K562 (cell line): Measurements from ENCODE around the gene PRKCG. TPM values are rescaled to one million over a fixed set of nuclear protein-coding genes. Genes with fewer than 3 reads are reported as not detected.

Experiments
- BCL6 ChIP-seq: fragments of 250-450 bp; sonication (Bioruptor Pico); IDR thresholded peaks from 2 replicates; pipeline ENCODE4 v1.4.0; 2020
- CHD4 ChIP-seq: fragments of 200-600 bp; sonication (generic); IDR thresholded peaks from 3 replicates; pipeline ENCODE4 v1.6.1; 2012; ENCODE audit warnings: low read depth, mild to moderate bottlenecking, mixed read lengths, low read length, inconsistent platforms; ENCODE audit not compliant: insufficient read depth, insufficient replicate concordance, poor library complexity, severe bottlenecking
- DMBX1 ChIP-seq: fragments of 250-450 bp; sonication (Bioruptor Pico); IDR thresholded peaks from 2 replicates; pipeline ENCODE4 v1.8.0; 2022; ENCODE audit warnings: inconsistent platforms, mild to moderate bottlenecking, moderate library complexity, borderline replicate concordance
- DPF2 ChIP-seq: fragments of 450-650 bp; IDR thresholded peaks from 2 replicates; pipeline ENCODE4 v1.6.1; 2016
- FOXK2 ChIP-seq, 2 experiments: fragments of 450-650 bp; IDR thresholded peaks in 1 of 2; conservative IDR thresholded peaks in 1 of 2; 2 replicates each; pipeline ENCODE4 v1.6.1; 2016; ENCODE audit warnings: low read depth in 2 of 2, mild to moderate bottlenecking in 1 of 2
- FOXM1 ChIP-seq, 2 experiments: fragments of 450-650 bp in 1 of 2; sonication (generic) in 1 of 2; formaldehyde crosslinking in 1 of 2; IDR thresholded peaks; 2 replicates each; pipeline versions ENCODE4 v1.6.1 to v1.9.0; 2017 to 2022; ENCODE audit warnings: low read depth in 2 of 2, mild to moderate bottlenecking in 2 of 2, missing genetic modification reagents in 1 of 2, moderate library complexity in 1 of 2
- FOXP1 ChIP-seq: sonication (generic); formaldehyde crosslinking; IDR thresholded peaks from 2 replicates; pipeline ENCODE4 v1.8.0; 2022; ENCODE audit warnings: mild to moderate bottlenecking, missing genetic modification reagents
- ILF3 ChIP-seq: fragments of 450-650 bp; IDR thresholded peaks from 2 replicates; pipeline ENCODE4 v1.6.1; 2018; ENCODE audit warnings: antibody characterized with exemption, mild to moderate bottlenecking, moderate library complexity, borderline replicate concordance
- IRF2 ChIP-seq: sonication (generic); formaldehyde crosslinking; IDR thresholded peaks from 2 replicates; pipeline ENCODE4 v1.8.1; 2022; ENCODE audit warnings: mild to moderate bottlenecking, missing genetic modification reagents
- KDM1A ChIP-seq, 2 experiments: fragments of 450-650 bp; IDR thresholded peaks; 2 replicates each; pipeline ENCODE4 v1.6.1; 2016; ENCODE audit warnings: mild to moderate bottlenecking in 2 of 2
- KLF1 ChIP-seq: fragments of 450-650 bp; IDR thresholded peaks from 2 replicates; pipeline ENCODE4 v1.6.1; 2016; ENCODE audit warnings: missing genetic modification characterization, missing compliant biosample characterization
- L3MBTL2 ChIP-seq: fragments of 450-650 bp; IDR thresholded peaks from 2 replicates; pipeline ENCODE4 v1.6.1; 2016; ENCODE audit warnings: mild to moderate bottlenecking, moderate library complexity
- MCM3 ChIP-seq: fragments of 450-650 bp; IDR thresholded peaks from 2 replicates; pipeline ENCODE4 v1.6.1; 2016
- NCOA6 ChIP-seq: fragments of 450-650 bp; IDR thresholded peaks from 2 replicates; pipeline ENCODE4 v1.6.1; 2017; ENCODE audit warnings: mild to moderate bottlenecking
- PHF8 ChIP-seq: fragments of 200-600 bp; sonication (generic); IDR thresholded peaks from 2 replicates; pipeline ENCODE4 v1.6.1; 2012; ENCODE audit warnings: mixed run types, mild to moderate bottlenecking, inconsistent platforms, low read length, moderate library complexity, borderline replicate concordance
- SMARCB1 ChIP-seq: IDR thresholded peaks from 2 replicates; pipeline ENCODE4 v1.6.1; 2011; ENCODE audit warnings: improper control_type of control experiment, low read depth; ENCODE audit not compliant: insufficient read length
- SRF ChIP-seq, 2 experiments: fragments of 250-450, 450-650 bp in 1 of 2; sonication (Bioruptor Pico) in 1 of 2; sonication (generic) in 1 of 2; formaldehyde crosslinking; IDR thresholded peaks; 2 replicates each; pipeline versions ENCODE4 v1.5.0 to v1.5.1; 2020 to 2022; ENCODE audit warnings: mild to moderate bottlenecking in 1 of 2, missing genetic modification reagents in 1 of 2
- ZBED1 ChIP-seq: IDR thresholded peaks from 2 replicates; pipeline ENCODE4 v1.6.1; 2014
- ZC3H11A ChIP-seq: IDR thresholded peaks from 2 replicates; pipeline ENCODE4 v1.6.1; 2012; ENCODE audit warnings: low read depth, low read length, improper control_type of control experiment
- ZNF830 ChIP-seq: fragments of 250-450 bp; sonication (Bioruptor Pico); IDR thresholded peaks from 2 replicates; pipeline ENCODE4 v1.5.0; 2021; ENCODE audit warnings: mild to moderate bottlenecking
- polyA plus RNA-seq, 8 experiments: library from polyadenylated mRNA; depleted of rRNA in 4 of 8; stranded (reverse) in 5 of 8; unstranded in 3 of 8; fragments of >200 nt; fragmentation: Nextera tagmentation in 2 of 8; fragmentation: Illumina TruSeq in 1 of 8; extraction: Ambion mirVana in 2 of 8; extraction: Trizol in 1 of 8; gene quantifications; 2 replicates each; pipeline versions ENCODE4 v1.2.1 to v1.2.3, GENCODE V29; 2011 to 2014; ENCODE audit warnings: inconsistent platforms in 1 of 8, missing spikeins in 1 of 8
- total RNA-seq, 7 experiments: library from RNA; depleted of rRNA in 6 of 7; stranded (reverse); fragments of >200 nt in 6 of 7; fragmentation: Illumina TruSeq in 2 of 7; extraction: Trizol in 2 of 7; gene quantifications; 2 replicates each; pipeline versions ENCODE4 v1.2.1 to v1.2.3, GENCODE V29; 2011 to 2021; ENCODE audit warnings: low replicate concordance in 1 of 7
- TF ChIP-seq, protein P1 (sequence below): fragments of 250-450 bp; sonication (Bioruptor Pico); IDR thresholded peaks from 2 replicates; pipeline ENCODE4 v1.8.0; 2021; ENCODE audit warnings: moderate library complexity, mild to moderate bottlenecking, inconsistent platforms
- TF ChIP-seq, protein P2 (sequence below): fragments of 450-650 bp; formaldehyde crosslinking; IDR thresholded peaks from 2 replicates; pipeline ENCODE4 v1.4.0; 2022; ENCODE audit warnings: mild to moderate bottlenecking, moderate library complexity
- TF ChIP-seq, protein P3 (sequence below): sonication (generic); formaldehyde crosslinking; IDR thresholded peaks from 2 replicates; pipeline ENCODE4 v1.8.1; 2022; ENCODE audit warnings: missing genetic modification reagents
- TF ChIP-seq, protein P4 (sequence below): fragments of 450-650 bp; conservative IDR thresholded peaks from 2 replicates; pipeline ENCODE4 v1.6.1; 2016; ENCODE audit warnings: missing genetic modification characterization, low read depth, mild to moderate bottlenecking, missing compliant biosample characterization, moderate library complexity
- TF ChIP-seq, protein P5 (sequence below): fragments of 250-450 bp; sonication (Bioruptor Pico); IDR thresholded peaks from 2 replicates; pipeline ENCODE4 v1.6.1; 2021; ENCODE audit warnings: mild to moderate bottlenecking

The PRKCG gene
- total and polyA plus RNA-seq, 9 of the 15 experiments (the other 6 are each of a cell fraction or from before 2014, with no cell fraction given), result not detected

DNA sequence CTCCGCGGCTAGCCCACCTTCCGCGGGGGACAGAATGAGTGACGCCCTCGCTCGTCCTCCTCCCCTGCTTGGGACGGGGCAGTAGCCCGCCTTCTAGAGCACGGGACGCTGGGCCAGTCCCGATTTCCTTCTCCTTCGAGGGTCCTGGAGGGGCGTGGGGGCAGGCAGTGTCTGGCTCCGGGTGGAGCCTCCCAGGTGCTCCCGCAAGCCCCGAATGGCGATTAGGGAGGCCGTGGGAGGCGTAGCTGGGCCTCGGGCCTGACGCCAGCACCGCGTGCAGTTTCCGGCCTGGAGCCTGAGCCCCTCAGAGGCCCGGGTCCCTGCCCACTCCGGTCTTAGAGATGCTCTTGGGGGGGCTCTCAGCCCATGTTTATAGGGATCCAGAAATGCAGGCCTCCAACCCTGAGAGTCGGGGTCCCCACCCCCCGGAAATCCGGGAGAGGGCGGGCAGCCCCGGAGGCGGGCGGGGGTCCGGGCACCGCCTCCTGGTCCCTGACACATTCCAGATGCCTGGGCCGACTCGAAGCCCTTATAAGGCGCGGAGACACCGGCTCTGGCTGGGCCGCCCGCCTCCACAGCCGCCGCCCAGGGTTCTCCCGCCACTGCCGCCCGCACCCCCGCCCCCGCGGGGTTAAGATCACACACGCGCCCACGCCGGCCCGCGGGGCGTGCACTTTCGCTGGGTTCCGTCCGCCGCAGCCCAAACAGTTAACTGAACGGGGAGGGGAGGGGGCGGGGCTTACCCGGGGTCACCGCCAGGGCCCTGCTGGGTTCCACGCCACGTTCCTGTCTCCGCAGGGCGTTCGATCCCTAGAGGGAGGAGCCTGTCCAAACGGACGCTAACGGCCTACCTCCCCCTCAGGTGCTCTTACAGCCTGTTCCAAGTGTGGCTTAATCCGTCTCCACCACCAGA is 12.8 kb upstream of the PRKCG start (continued):
- TF ChIP-seq, protein P1, sequence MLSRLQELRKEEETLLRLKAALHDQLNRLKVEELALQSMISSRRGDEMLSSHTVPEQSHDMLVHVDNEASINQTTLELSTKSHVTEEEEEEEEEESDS (CRISPR knock-in tag), result no peak
- TF ChIP-seq ZC3H11A (no peak), FOXK2 (conservative IDR thresholded peaks at IDR 0.05 in 1 of 2, IDR thresholded peaks at IDR 0.05 in 1 of 2; ENCODE audit: low read depth in 2 of 2) (no peak), L3MBTL2 (peak; percentile 85), KLF1 (peak; percentile 64), ILF3 (no peak), SRF (CRISPR knock-in tag; IDR thresholded peaks at IDR 0.05) (peak; percentile 94 to 98), DMBX1 (CRISPR knock-in tag) (no peak), FOXP1 (CRISPR knock-in tag) (peak; percentile 1; the same call in 1 of the 2 replicates), PHF8 (no peak; the same call in 1 of the 2 replicates), ZBED1 (peak; percentile 36; the same call in 1 of the 2 replicates), SMARCB1 (no peak), FOXM1 (IDR thresholded peaks at IDR 0.05; ENCODE audit: low read depth) (no peak), FOXM1 (CRISPR knock-in tag; IDR thresholded peaks at IDR 0.05; ENCODE audit: low read depth) (0 out of 2 replicates have a peak, but pooled peaks have one; percentile 3), IRF2 (CRISPR knock-in tag) (no peak), ZNF830 (CRISPR knock-in tag) (no peak), CHD4 (no peak), BCL6 (CRISPR knock-in tag) (no peak), KDM1A (IDR thresholded peaks at IDR 0.05) (peak; percentile 47 to 55; a peak in 3 of 4 replicates), MCM3 (no peak), NCOA6 (no peak), DPF2 (0 out of 2 replicates have a peak, but pooled peaks have one; percentile 24)
- TF ChIP-seq, protein P2, sequence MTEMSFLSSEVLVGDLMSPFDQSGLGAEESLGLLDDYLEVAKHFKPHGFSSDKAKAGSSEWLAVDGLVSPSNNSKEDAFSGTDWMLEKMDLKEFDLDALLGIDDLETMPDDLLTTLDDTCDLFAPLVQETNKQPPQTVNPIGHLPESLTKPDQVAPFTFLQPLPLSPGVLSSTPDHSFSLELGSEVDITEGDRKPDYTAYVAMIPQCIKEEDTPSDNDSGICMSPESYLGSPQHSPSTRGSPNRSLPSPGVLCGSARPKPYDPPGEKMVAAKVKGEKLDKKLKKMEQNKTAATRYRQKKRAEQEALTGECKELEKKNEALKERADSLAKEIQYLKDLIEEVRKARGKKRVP (CRISPR knock-in tag), result no peak
- TF ChIP-seq, protein P3, sequence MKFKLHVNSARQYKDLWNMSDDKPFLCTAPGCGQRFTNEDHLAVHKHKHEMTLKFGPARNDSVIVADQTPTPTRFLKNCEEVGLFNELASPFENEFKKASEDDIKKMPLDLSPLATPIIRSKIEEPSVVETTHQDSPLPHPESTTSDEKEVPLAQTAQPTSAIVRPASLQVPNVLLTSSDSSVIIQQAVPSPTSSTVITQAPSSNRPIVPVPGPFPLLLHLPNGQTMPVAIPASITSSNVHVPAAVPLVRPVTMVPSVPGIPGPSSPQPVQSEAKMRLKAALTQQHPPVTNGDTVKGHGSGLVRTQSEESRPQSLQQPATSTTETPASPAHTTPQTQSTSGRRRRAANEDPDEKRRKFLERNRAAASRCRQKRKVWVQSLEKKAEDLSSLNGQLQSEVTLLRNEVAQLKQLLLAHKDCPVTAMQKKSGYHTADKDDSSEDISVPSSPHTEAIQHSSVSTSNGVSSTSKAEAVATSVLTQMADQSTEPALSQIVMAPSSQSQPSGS (CRISPR knock-in tag), result no peak
- TF ChIP-seq, protein P4, sequence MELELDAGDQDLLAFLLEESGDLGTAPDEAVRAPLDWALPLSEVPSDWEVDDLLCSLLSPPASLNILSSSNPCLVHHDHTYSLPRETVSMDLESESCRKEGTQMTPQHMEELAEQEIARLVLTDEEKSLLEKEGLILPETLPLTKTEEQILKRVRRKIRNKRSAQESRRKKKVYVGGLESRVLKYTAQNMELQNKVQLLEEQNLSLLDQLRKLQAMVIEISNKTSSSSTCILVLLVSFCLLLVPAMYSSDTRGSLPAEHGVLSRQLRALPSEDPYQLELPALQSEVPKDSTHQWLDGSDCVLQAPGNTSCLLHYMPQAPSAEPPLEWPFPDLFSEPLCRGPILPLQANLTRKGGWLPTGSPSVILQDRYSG, result no peak
- TF ChIP-seq, protein P5, sequence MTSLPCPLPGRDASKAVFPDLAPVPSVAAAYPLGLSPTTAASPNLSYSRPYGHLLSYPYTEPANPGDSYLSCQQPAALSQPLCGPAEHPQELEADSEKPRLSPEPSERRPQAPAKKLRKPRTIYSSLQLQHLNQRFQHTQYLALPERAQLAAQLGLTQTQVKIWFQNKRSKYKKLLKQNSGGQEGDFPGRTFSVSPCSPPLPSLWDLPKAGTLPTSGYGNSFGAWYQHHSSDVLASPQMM (CRISPR knock-in tag), result no peak
